Smooth muscle cell (in vitro differentiated cells): Measurements from ENCODE around the gene VPS33A. TPM values are rescaled to one million over a fixed set of nuclear protein-coding genes. Genes with fewer than 3 reads are reported as not detected.

ENCODE experiments used
- DNase-seq: peaks from one replicate; lab custom pipeline; 2025; ENCODE audit not compliant: unreplicated experiment; lab: John Stamatoyannopoulos, UW
- H2AFZ ChIP-seq: fragments of 200-600 bp; sonication (generic); 2 replicates; pipeline ENCODE4 v1.6.0; 2016; ENCODE audit warnings: antibody characterized with exemption, low read depth, mild to moderate bottlenecking
- H3F3A ChIP-seq: fragments of 200-600 bp; sonication (generic); 2 replicates; pipeline ENCODE4 v1.6.0; 2017; ENCODE audit warnings: antibody characterized with exemption, low read depth
- H3K27ac ChIP-seq: fragments of 200-600 bp; sonication (generic); 2 replicates; pipeline ENCODE4 v1.5.1; 2016; ENCODE audit warnings: low read depth, mild to moderate bottlenecking
- H3K27me3 ChIP-seq: fragments of 200-600 bp; sonication (generic); 2 replicates; pipeline ENCODE4 v1.6.1; 2016; ENCODE audit warnings: low read depth, mild to moderate bottlenecking
- H3K36me3 ChIP-seq: fragments of 200-600 bp; sonication (generic); 2 replicates; pipeline ENCODE4 v1.5.1; 2016; ENCODE audit warnings: low read depth
- H3K4me1 ChIP-seq: fragments of 200-600 bp; sonication (generic); 2 replicates; pipeline ENCODE4 v1.5.1; 2016; ENCODE audit warnings: low read depth
- H3K4me2 ChIP-seq: fragments of 200-600 bp; sonication (generic); 2 replicates; pipeline ENCODE4 v1.6.0; 2016; ENCODE audit warnings: mild to moderate bottlenecking
- H3K4me3 ChIP-seq: fragments of 200-600 bp; sonication (generic); 2 replicates; pipeline ENCODE4 v1.5.1; 2016; ENCODE audit warnings: mild to moderate bottlenecking
- H3K79me2 ChIP-seq: fragments of 200-600 bp; sonication (generic); 2 replicates; pipeline ENCODE4 v1.6.0; 2016; ENCODE audit warnings: low read depth, mild to moderate bottlenecking
- H3K9ac ChIP-seq: fragments of 200-600 bp; sonication (generic); 2 replicates; pipeline ENCODE4 v1.6.0; 2016; ENCODE audit warnings: low read depth
- H3K9me3 ChIP-seq: fragments of 200-600 bp; sonication (generic); replicated peaks from 2 replicates; pipeline ENCODE4 v1.5.1; 2016; ENCODE audit warnings: low read depth
- H4K20me1 ChIP-seq: fragments of 200-600 bp; sonication (generic); 2 replicates; pipeline ENCODE4 v1.6.0; 2016; ENCODE audit warnings: low read depth
- CTCF ChIP-seq: fragments of 200-600 bp; sonication (generic); IDR thresholded peaks from 2 replicates; pipeline ENCODE4 v1.5.1; 2017; ENCODE audit warnings: borderline replicate concordance, mild to moderate bottlenecking, antibody characterized with exemption; ENCODE audit not compliant: insufficient read depth, poor library complexity, severe bottlenecking
- WGBS: methylation state at CpG from one replicate; pipeline ENCODE4 v1.1.7; 2016; ENCODE audit warnings: low lambda C conversion rate; 5-methylcytosine and 5-hydroxymethylcytosine counted together
- polyA plus RNA-seq: library from polyadenylated mRNA; unstranded; fragments of >200 nt; fragmentation: Nextera tagmentation; extraction: Ambion mirVana; gene quantifications from 2 replicates; pipeline ENCODE4 v1.2.1, GENCODE V29; 2016
- total RNA-seq: library from RNA; depleted of rRNA; stranded (reverse); fragments of >200 nt; gene quantifications from 2 replicates; pipeline ENCODE4 v1.2.3, GENCODE V29; 2014

Gene VPS33A
- total and polyA plus RNA-seq, 2 experiments from 2014 or later, result 16.9 to 23.5 TPM

- no peaks in the 10 kb centered on the region for H3F3A ChIP-seq
- H2AFZ ChIP-seq, result no peak overlapping the region
- H4K20me1 ChIP-seq, result peaks cover 19% of the 10 kb centered on the region
- peaks cover 8% of the 10 kb centered on the region for H3K36me3 ChIP-seq
- H3K9me3 ChIP-seq, result no peaks in the 10 kb centered on the region
- H3K27me3 ChIP-seq, result peaks cover 42% of the 10 kb centered on the region
- no peak overlapping the region for H3K4me2 ChIP-seq
- H3K79me2 ChIP-seq, result no peaks in the 10 kb centered on the region
- H3K4me1 ChIP-seq, result no peaks in the 10 kb centered on the region
- no peak overlapping the region for H3K9ac ChIP-seq
- H3K27ac ChIP-seq, result no peak overlapping the region
- no peak overlapping the region for H3K4me3 ChIP-seq
- TF ChIP-seq CTCF, result no peak
- DNase-seq, result no peak
- WGBS, result 88% methylated on average over 27 of the region's 27 CpGs
These were observed 60.0 kb downstream of the VPS33A start for GRCh38 chr12:122206111-122206881.

- DNase-seq, result no peak
- Histone ChIP-seq H3K27me3 (peaks cover 42% of the 10 kb centered on the region), H4K20me1 (peaks cover 19% of the 10 kb centered on the region), H3F3A (no peaks in the 10 kb centered on the region), H2AFZ (no peak overlapping the region), H3K4me3 (no peak overlapping the region), H3K9me3 (no peaks in the 10 kb centered on the region), H3K4me2 (no peak overlapping the region), H3K79me2 (no peaks in the 10 kb centered on the region), H3K36me3 (peaks cover 5% of the 10 kb centered on the region), H3K4me1 (no peaks in the 10 kb centered on the region), H3K9ac (no peak overlapping the region), H3K27ac (no peak overlapping the region)
- no peak for TF ChIP-seq CTCF
- 72% methylated on average over 19 of the region's 23 CpGs for WGBS
These were observed 61.0 kb downstream of the VPS33A start for GRCh38 chr12:122205053-122205925.

- Histone ChIP-seq H3K4me3 (peak overlapping the region; percentile 60), H3K9me3 (no peaks in the 10 kb centered on the region), H3K4me2 (peak overlapping the region; percentile 97), H2AFZ (no peak overlapping the region), H4K20me1 (peaks cover 14% of the 10 kb centered on the region), H3K27ac (no peak overlapping the region), H3K4me1 (no peaks in the 10 kb centered on the region), H3F3A (no peaks in the 10 kb centered on the region), H3K36me3 (no peaks in the 10 kb centered on the region), H3K79me2 (no peaks in the 10 kb centered on the region), H3K9ac (no peak overlapping the region), H3K27me3 (peaks cover 42% of the 10 kb centered on the region)
- WGBS, result 14% methylated on average over 51 of the region's 71 CpGs
- TF ChIP-seq CTCF, result no peak
- no peak for DNase-seq
These were observed 61.9 kb downstream of the VPS33A start for GRCh38 chr12:122204167-122205052.
